HG03175 (cell line): ENCODE data around the gene BOD1L2.

ENCODE experiments used
- ATAC-seq: cut with Tn5 transposase; IDR thresholded peaks from one replicate; pipeline ENCODE4 v1.9.1; 2021; ENCODE audit warnings: mild to moderate bottlenecking, moderate library complexity; ENCODE audit not compliant: unreplicated experiment

Gene BOD1L2

GRCh38 chr18:57149531-57149930 is 2.6 kb downstream of the BOD1L2 start:
- no peak for ATAC-seq

GRCh38 chr18:57150081-57150480 is 3.2 kb downstream of the BOD1L2 start:
- no peak for ATAC-seq

DNA sequence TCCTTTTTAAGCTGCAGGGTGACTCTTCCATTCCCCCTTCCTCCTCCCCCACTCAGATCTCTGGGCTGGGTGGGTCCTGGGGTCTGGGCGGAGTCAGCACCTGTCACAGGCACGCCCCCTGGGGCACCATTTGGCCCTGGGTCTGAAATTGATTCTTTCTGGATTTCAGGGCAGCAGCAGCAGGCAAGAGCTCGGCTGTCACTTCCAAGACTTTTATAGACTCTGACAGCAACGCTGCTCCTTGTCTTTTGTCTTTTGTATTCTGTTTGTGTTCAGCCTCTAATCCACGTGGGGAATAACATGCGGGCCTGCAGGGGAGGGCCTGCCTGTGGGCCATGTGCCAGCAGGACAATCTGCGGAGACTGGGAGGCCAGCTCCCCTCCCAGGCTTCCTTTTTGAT is 3.9 kb downstream of the BOD1L2 start:
- ATAC-seq = no peak

- no peak for ATAC-seq
Measured at GRCh38 chr18:57154191-57154830, 7.4 kb downstream of the BOD1L2 start.

DNA sequence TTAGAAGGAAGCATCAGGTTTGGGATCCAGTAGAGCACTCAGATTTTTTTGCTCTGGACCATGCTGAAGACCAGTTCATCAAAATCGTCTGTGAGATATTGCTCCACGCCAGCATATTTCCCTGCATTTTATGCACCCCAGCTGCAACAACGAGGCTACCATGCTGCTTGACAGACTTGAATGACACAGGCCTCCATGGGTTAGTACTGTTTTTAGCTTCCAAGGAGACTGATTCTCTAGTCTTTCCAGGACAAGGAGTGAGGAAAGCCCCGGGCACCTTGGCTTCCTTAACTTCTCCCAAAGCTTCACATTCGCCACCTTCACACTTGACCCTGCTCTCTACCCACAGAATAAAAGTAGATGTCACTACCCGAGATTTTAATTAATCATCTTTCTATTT is 17.5 kb downstream of the BOD1L2 start:
- no peak for ATAC-seq

DNA sequence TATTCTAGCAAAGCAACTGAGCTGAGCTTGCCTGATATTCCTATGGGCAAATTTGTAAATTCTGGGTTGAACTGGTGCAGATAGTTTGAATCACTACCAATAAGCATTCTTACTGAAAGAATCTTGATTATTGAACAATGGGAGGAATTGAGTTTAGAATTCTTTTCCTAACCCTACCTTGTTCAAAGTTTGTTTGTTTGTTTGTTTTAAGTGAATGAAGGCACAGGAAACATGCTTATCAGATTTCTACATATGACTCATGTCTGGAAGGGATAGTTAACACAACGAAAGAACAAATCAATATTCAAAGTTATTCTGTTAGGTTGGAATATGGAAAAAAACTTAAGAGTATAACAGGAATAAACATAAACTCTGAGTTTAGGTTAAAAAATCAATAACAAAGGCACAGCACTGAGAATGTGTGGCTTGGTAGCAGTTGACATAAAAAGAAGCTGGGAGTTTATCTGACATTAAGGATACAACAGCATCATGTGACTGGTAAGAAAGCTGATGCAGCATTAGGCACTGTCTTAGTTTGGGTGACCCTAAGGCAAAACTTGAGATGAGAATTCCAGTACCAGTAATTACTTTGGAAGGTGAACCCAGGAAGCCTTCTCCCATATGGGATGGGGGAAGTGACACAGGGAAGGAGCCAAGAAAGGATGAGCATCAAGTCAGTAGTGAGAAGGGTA is 20.9 kb downstream of the BOD1L2 start:
- ATAC-seq = no peak

DNA sequence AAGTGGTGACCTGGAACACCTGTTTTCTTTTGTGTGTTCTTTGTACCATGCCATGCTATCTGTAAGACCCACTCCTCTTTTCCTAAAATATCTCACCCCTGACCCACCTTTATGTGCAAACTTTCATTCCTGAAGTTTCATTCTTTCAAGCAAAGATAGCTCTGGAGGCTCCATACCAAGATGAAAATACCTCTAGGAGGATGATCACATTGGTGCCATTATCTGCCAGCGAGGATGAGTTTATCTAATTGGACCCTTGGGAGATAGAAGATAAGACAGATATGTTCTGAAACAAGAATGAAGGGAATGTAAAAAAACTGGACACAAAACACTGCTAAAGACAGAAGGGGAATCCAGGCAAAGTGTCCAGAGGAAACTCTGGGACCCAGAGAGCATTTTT is 24.1 kb downstream of the BOD1L2 start:
- no peak for ATAC-seq

GRCh38 chr18:57175532-57175931 is 28.6 kb downstream of the BOD1L2 start:
- no peak for ATAC-seq

- ATAC-seq = no peak
Measured at GRCh38 chr18:57185434-57185833, 38.5 kb downstream of the BOD1L2 start.

- no peak for ATAC-seq
Measured at GRCh38 chr18:57188851-57189557, 42.1 kb downstream of the BOD1L2 start.

- ATAC-seq = no peak
Measured at GRCh38 chr18:57190026-57190425, 43.1 kb downstream of the BOD1L2 start.

- no peak for ATAC-seq
Measured at GRCh38 chr18:57194070-57194469, 47.2 kb downstream of the BOD1L2 start.

- no peak for ATAC-seq
Measured at GRCh38 chr18:57194622-57195021, 47.7 kb downstream of the BOD1L2 start.

- ATAC-seq = no peak
Measured at GRCh38 chr18:57195341-57195740, 48.5 kb downstream of the BOD1L2 start.

- ATAC-seq = no peak
Measured at GRCh38 chr18:57197261-57197660, 50.4 kb downstream of the BOD1L2 start.

- ATAC-seq = no peak
Measured at GRCh38 chr18:57198073-57198472, 51.2 kb downstream of the BOD1L2 start.
